ENCODE measurements around the gene MME. TPM values are rescaled to one million over a fixed set of nuclear protein-coding genes. Genes with fewer than 3 reads are reported as not detected.
"Not testable (repeated sequence)": the region's sequence is repeated elsewhere in the genome, so short reads cannot be mapped to it uniquely, and the experiment has no call there.

The MME gene
- polyA plus RNA-seq, 3 donors: 0.27 to 1.0 (median 0.73) TPM

- Histone ChIP-seq H3K4me2 (replicated peaks; ENCODE audit: extremely low read depth, low read length, poor library complexity, severe bottlenecking) (no peak overlapping the region), H3K36me3 (replicated peaks in 1 of 2; ENCODE audit: control insufficient read depth in 1 of 2, insufficient read depth in 2 of 2, low read length in 2 of 2) (no peaks in the 10 kb centered on the region), H2AFZ (ENCODE audit: insufficient read depth, low read depth, low read length, poor library complexity, severe bottlenecking) (no peak overlapping the region), H3K4me3 (replicated peaks in 1 of 3; ENCODE audit: low read depth in 2 of 3, low read length in 3 of 3) (no peak overlapping the region), H3K79me2 (ENCODE audit: insufficient read depth, low read length) (no peaks in the 10 kb centered on the region), H3K4me1 (ENCODE audit: control insufficient read depth in 1 of 2, insufficient read depth in 2 of 2, low read length in 2 of 2) (no peaks in the 10 kb centered on the region), H3K9me3 (replicated peaks in 1 of 2; ENCODE audit: control insufficient read depth in 1 of 2, insufficient read depth in 1 of 2, low read length in 2 of 2) (no peaks in the 10 kb centered on the region), H3K27me3 (ENCODE audit: control insufficient read depth in 2 of 2, insufficient read depth in 2 of 2, low read length in 2 of 2) (no peaks in the 10 kb centered on the region), H3K9ac (ENCODE audit: insufficient read depth, low read length, poor library complexity, severe bottlenecking) (no peak overlapping the region), H3K27ac (ENCODE audit: low read depth in 1 of 2, low read length in 2 of 2) (no peak overlapping the region), H4K20me1 (ENCODE audit: insufficient read depth, low read length) (no peaks in the 10 kb centered on the region)
- Mint-ChIP-seq H3K4me3 (no peak overlapping the region), H3K36me3 (no peaks in the 10 kb centered on the region), H3K4me1 (peaks cover 6% of the 10 kb centered on the region), H3K27ac (no peak overlapping the region), H3K27me3 (ENCODE audit: low read depth in 3 of 3) (peaks cover 0 to 4% (median 0%) of the 10 kb centered on the region in 3 donors), H3K9me3 (peaks cover 0 to 2% (median 0%) of the 10 kb centered on the region in 7 donors)
- intact Hi-C loops (cut with micrococcal nuclease): no loop called here
- WGBS (ENCODE audit: insufficient coverage): 0% methylated on average over 1 of the region's 4 CpGs
- no peak for TF ChIP-seq CTCF (IDR thresholded peaks at IDR 0.05)
- DNase-seq: no peak
Measured at GRCh38 chr3:155111971-155112370, 31.9 kb downstream of the MME start.

DNA sequence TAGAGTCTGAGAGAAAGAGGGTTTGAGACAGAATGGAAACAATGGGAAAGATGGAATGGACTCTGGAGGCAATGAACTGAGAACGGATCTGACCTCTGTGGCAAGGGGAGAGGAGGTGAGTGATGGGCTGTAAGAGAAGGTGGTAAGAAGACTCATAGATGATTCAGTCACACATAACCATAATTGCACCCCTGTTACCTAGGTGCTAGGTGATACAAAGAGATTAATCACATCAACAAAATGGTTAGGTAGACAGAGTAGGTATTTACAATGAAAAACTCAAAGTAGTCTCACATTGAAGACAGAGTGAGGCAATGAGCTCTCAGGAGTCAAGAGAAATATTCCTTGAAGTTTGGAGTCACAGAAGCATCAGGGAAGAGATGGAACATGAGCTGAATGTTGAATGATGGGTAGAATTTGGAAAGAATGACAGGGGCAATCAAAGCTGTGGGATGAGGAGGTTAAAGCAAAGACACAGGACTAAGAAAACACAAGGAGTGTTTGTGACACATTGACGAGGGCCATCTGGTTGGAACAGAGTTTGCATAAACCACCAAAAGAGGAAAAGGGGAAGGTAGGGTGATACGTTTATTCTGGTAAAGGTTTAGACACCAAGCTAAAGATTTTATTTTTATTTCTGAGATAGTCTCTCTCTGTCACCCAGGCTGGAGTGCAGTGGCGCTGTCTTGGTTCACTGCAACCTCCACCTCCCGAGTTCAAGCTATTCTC, 32.7 kb downstream of the MME start:
- Histone ChIP-seq H3K9ac (ENCODE audit: insufficient read depth, low read length, poor library complexity, severe bottlenecking) (no peak overlapping the region), H3K4me1 (ENCODE audit: control insufficient read depth in 1 of 2, insufficient read depth in 2 of 2, low read length in 2 of 2) (no peaks in the 10 kb centered on the region), H3K4me2 (replicated peaks; ENCODE audit: extremely low read depth, low read length, poor library complexity, severe bottlenecking) (no peak overlapping the region), H3K27ac (ENCODE audit: low read depth in 1 of 2, low read length in 2 of 2) (no peak overlapping the region), H3K27me3 (ENCODE audit: control insufficient read depth in 2 of 2, insufficient read depth in 2 of 2, low read length in 2 of 2) (no peaks in the 10 kb centered on the region), H3K36me3 (replicated peaks in 1 of 2; ENCODE audit: control insufficient read depth in 1 of 2, insufficient read depth in 2 of 2, low read length in 2 of 2) (no peaks in the 10 kb centered on the region), H3K9me3 (replicated peaks in 1 of 2; ENCODE audit: control insufficient read depth in 1 of 2, insufficient read depth in 1 of 2, low read length in 2 of 2) (no peaks in the 10 kb centered on the region), H3K4me3 (replicated peaks in 1 of 3; ENCODE audit: low read depth in 2 of 3, low read length in 3 of 3) (no peak overlapping the region), H3K79me2 (ENCODE audit: insufficient read depth, low read length) (no peaks in the 10 kb centered on the region), H4K20me1 (ENCODE audit: insufficient read depth, low read length) (no peaks in the 10 kb centered on the region), H2AFZ (ENCODE audit: insufficient read depth, low read depth, low read length, poor library complexity, severe bottlenecking) (peak overlapping the region; percentile 11)
- no peak for TF ChIP-seq CTCF (IDR thresholded peaks at IDR 0.05)
- DNase-seq: no peak
- Mint-ChIP-seq H3K9me3 (peaks cover 0 to 2% (median 0%) of the 10 kb centered on the region in 7 donors), H3K4me3 (no peak overlapping the region), H3K27me3 (ENCODE audit: low read depth in 3 of 3) (peaks cover 0 to 2% (median 0%) of the 10 kb centered on the region in 3 donors), H3K36me3 (no peaks in the 10 kb centered on the region), H3K27ac (no peak overlapping the region), H3K4me1 (peaks cover 9% of the 10 kb centered on the region)
- intact Hi-C loops (cut with micrococcal nuclease): no loop called here
- 0% methylated on average over 1 of the region's 5 CpGs for WGBS (ENCODE audit: insufficient coverage)

DNA sequence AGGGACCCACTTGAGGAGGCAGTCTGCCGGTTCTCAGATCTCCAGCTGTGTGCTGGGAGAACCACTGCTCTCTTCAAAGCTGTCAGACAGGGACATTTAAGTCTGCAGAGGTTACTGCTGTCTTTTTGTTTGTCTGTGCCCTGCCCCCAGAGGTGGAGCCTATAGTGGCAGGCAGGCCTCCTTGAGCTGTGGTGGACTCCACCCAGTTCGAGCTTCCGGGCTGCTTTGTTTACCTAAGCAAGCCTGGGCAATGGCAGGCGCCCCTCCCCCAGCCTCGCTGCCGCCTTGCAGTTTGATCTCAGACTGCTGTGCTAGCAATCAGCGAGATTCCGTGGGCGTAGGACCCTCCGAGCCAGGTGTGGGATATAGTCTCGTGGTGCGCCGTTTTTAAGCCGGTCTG, 44.6 kb downstream of the MME start:
- intact Hi-C loops (cut with micrococcal nuclease); H3K27me3 Mint-ChIP-seq (ENCODE audit: low read depth in 3 of 3); H2AFZ ChIP-seq (ENCODE audit: insufficient read depth, low read depth, low read length, poor library complexity, severe bottlenecking); H3K9me3 Mint-ChIP-seq; H3K9ac ChIP-seq (ENCODE audit: insufficient read depth, low read length, poor library complexity, severe bottlenecking); H3K4me1 ChIP-seq (ENCODE audit: control insufficient read depth in 1 of 2, insufficient read depth in 2 of 2, low read length in 2 of 2); H3K27ac ChIP-seq (ENCODE audit: low read depth in 1 of 2, low read length in 2 of 2); H4K20me1 ChIP-seq (ENCODE audit: insufficient read depth, low read length); DNase-seq; H3K4me1 Mint-ChIP-seq; H3K36me3 Mint-ChIP-seq; H3K4me2 ChIP-seq (replicated peaks; ENCODE audit: extremely low read depth, low read length, poor library complexity, severe bottlenecking); H3K27ac Mint-ChIP-seq; H3K4me3 ChIP-seq (replicated peaks in 1 of 3; ENCODE audit: low read depth in 2 of 3, low read length in 3 of 3); H3K79me2 ChIP-seq (ENCODE audit: insufficient read depth, low read length); H3K36me3 ChIP-seq (replicated peaks in 1 of 2; ENCODE audit: control insufficient read depth in 1 of 2, insufficient read depth in 2 of 2, low read length in 2 of 2); H3K9me3 ChIP-seq (replicated peaks in 1 of 2; ENCODE audit: control insufficient read depth in 1 of 2, insufficient read depth in 1 of 2, low read length in 2 of 2); H3K27me3 ChIP-seq (ENCODE audit: control insufficient read depth in 2 of 2, insufficient read depth in 2 of 2, low read length in 2 of 2): not testable (repeated sequence)
- no CpG with 5 or more reads among the region's 14 CpGs for WGBS (ENCODE audit: insufficient coverage)
- H3K4me3 Mint-ChIP-seq: peak overlapping the region in 1 of 2 donors; percentile 20

All from CD14-positive monocyte (primary cell).